Kidney capillary endothelial cell (primary cell): ENCODE data around the gene KCNK16.
A peak's percentile ranks its signal among the peaks of the same experiment; 100 is the strongest.

ENCODE experiments used
- DNase-seq: peaks from one replicate; pipeline ENCODE4 v3.0.0-alpha.2; 2018; ENCODE audit warnings: low spot score

Gene KCNK16

GRCh38 chr6:39322306-39322850, at the start of gene KCNK16:
Gene KCNK16, minus strand, starts transcription at chr6:39322702. Its CDS starts 162 bp downstream, at chr6:39322540.
- DNase-seq, result no peak

DNA sequence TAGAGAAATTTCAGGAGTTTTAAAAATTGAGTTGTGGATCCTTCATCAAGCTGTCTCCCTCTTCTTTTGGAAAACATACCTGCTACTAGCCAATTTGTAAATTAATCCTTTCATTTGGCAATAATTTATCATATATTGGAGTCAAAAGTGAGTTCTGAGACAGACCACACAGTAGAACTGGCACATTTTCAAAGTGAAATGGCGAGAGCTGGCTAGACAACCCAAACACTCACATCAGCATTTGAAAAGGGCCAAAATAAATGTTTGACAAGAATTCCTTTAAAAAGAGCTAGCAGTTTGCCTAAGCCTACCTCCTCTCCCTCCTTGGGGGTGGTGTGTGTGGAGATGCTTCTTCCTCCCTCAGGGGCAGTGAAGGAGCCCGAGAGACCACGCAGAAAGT, 47.9 kb upstream of the KCNK16 start:
- no peak for DNase-seq

DNA sequence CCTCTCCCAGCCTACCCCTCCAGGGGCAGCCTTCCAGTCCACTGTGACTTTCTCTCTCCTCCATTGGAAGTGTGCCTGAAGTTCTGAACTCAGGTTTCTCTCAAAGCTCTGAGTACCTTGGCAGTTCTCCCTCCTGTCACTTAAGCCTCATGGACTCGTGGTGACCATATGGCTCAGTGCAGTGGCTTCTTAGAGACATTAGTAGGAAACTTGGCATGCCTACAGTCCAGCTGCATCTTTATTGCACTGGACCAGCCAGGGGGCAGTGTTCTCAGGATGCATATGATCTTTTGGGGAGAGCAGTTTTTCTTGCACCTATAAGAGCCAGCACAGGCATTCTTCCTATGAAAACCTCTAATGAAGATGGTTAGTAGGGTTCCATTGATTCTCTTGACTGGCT, 47.5 kb upstream of the KCNK16 start:
- DNase-seq, result no peak

DNA sequence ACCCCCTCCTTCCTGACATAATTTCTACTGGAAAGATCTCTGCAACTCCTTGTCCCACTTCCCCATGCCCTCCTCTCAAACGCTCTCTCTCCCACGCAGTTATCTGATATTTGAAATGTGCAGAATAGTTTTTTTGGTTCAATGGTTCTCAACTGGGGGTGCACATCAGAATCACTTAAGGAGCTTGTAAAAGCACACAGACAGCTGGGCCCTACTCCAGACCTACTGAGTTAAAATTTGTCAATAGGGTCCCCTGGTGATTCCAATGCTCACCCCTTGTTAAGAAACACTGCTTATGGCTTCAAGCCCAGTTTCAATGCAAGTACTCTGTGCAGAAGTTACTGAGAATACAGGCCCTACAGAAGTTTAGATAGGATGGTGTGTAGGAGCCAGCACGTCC, 45.2 kb upstream of the KCNK16 start:
- DNase-seq, result no peak

GRCh38 chr6:39366931-39367618, 44.6 kb upstream of the KCNK16 start:
- DNase-seq, result no peak

DNA sequence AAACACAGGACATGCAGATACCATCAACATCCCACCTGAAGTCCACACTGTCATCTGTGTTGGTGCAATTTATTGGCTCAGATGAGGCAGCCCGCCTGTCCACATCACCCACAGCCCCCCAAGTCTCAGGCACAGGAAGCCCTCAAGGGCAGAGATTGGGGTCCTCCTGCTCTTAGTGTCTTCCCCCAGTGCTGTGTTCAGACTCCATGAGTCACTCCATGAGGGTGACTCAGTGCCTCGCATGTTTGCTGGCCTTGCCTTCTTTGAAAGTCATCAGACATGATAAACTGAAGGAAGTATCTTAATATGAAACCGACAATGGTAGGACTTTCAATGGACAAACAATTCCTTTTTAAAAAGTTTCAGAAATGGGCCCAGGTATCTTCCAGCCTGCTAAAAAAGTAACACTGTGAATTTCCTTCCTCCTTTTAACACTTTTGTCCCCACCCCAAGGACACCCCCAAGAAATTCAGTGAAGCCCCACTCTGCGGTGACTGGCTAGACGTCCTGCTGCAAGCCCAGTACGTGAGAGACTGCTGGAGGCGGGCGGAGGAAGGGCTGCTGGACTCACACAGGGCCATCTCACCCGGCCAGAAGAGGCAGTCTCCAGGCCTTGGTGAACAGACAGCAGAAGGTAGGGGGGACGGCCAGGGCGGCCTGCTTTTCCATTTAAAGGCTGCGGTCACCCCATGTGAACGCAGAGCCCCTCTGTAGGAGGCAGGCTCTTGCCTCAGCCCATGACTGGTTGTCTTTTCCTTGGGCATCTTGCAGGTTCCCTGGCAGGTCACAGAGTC, 43.0 kb upstream of the KCNK16 start:
- peak; percentile 48 for DNase-seq

DNA sequence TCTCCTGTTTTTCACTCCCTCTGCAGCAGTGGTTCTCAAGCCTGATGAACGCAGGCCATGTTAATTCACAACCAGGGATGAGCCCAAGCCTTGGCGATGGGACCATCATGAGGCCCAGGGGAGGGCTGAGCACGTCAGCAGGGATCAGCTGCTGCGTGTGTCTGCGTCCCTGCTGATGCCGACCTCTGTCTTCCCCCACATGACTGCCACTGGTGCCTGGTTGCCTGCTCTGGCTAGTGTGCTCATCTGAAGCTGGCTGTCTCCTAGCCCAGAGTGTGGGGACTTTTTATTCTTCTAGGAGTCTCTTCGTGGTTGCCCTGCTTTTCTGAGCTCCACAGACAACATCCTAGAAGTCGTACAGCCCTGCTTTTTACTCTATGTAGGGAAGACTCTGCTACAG, 40.8 kb upstream of the KCNK16 start:
- DNase-seq, result no peak

DNA sequence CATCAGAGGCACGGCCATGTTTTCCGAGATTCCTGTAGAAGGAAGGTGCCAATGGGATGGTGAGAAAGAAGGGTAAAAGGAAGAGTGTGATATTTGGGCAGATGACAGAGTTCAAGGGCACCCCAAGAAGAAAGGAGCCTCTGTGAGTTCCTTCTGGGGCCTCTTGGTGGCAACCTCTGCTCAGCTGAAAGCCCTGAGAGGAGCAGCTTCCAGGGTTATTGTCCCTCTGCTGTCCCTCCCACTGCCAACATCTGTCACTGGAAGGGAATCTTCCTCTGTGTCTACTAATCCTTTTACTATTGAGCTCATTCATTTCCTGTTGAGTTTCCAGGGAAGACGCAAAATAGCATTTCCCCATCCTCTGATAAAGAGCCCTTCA, 40.0 kb upstream of the KCNK16 start:
- peak; percentile 33 for DNase-seq

DNA sequence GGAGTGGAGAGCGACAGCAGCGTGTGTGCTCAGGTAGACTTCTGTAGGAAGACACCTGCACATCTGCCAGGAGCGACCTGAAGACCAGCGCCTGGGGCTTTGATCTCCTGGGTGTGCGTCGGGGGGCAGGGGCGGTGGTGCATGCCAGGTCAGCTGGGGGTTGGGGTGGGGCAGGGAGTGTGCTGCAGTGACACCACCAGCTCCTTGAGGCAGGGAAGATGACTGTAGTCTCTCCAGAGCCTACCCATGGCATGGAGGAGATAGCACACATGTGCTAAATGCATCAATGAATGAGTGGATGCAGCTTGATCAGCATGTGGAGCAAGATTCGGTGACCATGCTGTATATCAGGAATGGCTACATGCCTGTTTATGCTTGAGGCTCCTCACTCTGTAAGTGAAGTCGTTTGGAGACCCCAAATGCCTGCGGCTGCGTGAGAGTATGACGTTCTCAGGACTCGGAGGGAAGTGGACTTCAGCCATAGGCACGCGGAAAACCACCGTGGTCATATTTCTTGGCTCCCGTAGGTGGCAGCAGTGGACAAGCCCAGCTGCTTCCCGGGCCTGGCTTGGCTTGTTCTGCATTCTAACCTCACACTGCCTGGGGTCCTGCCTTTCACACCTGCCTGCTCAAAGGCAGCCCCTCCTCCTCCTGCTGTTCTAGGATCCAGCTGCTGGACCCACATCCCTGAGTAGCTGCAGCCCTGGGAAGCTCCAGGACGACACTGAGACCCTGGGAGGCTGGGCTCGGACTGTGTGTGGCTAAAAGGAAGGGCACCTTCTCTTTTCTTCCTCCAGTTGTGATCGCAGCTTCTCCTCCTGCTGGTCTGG, 39.4 kb upstream of the KCNK16 start:
- peak; percentile 52 for DNase-seq

GRCh38 chr6:39360378-39360777, 37.9 kb upstream of the KCNK16 start:
- no peak for DNase-seq

- DNase-seq, result peak; percentile 67
These were observed 35.6 kb upstream of the KCNK16 start for GRCh38 chr6:39357998-39358686.

- DNase-seq, result no peak
These were observed 31.3 kb upstream of the KCNK16 start for GRCh38 chr6:39353698-39354315.

DNA sequence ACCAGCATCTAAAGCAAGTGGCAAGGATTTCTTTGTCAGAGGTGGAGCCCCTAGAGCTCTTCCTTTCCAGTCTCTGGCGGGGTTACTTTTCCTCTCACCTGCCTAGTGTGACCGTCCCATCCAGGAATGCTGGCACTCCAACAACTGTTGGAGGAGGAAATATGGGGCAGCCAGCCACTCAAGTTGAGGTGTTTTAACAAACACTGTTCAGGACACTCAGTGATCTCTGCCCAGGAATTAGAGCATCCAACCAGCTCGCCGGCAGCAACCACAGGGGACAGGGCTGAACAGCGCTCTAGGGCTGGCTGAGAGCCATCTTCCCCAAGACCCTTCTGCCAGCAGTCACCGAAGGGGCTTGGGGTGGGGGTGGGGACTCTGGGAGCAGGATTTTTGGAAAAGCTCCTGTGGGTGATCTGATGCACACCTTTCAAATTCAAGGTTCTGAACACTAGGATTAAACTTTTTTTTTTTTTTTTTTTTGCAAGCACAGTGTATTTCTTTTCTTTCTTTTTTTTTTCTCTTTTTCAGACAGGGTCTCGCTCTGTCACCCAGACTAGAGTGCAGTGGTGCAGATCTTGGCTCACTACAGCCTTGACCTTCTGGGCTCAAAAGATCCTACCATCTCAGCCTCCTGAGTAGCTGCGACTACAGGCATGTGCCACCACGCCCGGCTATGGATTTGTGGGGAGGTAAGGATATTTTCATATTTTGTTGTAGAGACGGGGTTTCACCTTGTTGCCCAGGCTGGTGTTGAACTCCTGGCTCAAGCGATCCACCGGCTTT, 28.4 kb upstream of the KCNK16 start:
- DNase-seq, result no peak

GRCh38 chr6:39348740-39349139, 26.2 kb upstream of the KCNK16 start:
- DNase-seq, result no peak

DNA sequence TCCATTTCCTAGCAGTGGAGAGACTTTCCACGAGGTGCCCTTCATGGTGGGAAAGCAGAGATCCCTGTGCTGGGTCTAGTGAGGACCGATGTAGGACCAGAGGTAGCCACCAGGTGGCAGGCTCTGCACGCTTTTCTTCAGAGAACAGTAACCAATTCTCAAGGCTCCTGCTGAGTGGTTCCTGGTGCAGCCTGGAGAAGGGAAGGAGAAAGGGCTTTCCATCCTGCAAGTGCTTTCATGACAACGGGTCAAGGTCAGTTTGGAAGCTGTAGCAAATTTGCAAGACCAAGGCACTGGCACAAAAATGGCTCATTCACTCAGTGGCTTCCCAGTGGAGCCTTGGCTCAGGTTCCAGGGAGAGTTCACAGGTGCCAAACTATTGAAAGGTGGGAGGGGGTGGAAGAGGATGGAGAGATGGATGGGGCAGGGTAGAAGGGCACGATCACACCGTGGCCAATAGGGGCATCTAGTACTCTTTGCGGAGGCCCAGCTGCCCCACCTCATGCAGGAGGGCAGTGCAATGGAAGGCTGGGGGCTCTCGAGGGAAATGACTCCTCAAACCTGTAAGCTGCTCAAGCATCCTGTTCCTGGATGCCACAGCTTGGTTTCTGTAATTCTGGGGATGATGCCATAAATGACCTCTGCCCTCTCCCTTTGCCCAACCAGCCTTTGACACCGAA, 25.5 kb upstream of the KCNK16 start:
- peak; percentile 37 for DNase-seq

- DNase-seq, result no peak
These were observed 24.7 kb upstream of the KCNK16 start for GRCh38 chr6:39347206-39347605.

- no peak for DNase-seq
These were observed 22.3 kb upstream of the KCNK16 start for GRCh38 chr6:39344821-39345280.

DNA sequence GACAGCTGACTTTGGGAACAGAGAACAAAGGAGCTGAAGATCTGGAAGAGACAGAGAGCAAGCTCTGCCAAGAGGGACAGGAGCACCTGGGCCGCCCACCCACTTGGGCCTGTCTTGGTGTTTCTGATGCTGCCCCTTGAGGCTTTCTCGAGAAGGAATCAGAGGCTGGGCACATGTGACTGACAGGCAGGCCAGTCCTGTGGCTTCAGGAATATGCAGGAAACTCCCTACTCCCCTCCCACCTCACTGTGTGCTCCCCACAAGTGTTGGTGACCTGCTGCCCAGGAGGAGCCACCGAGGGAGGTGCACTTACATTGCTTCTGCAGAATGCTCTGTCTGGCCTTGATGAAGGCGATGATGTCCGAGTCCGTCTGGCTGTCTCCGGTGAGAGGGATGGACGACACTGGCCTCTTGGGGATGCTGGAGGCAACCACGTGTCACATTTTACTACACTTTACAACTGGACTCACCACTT, 20.9 kb upstream of the KCNK16 start:
- no peak for DNase-seq

DNA sequence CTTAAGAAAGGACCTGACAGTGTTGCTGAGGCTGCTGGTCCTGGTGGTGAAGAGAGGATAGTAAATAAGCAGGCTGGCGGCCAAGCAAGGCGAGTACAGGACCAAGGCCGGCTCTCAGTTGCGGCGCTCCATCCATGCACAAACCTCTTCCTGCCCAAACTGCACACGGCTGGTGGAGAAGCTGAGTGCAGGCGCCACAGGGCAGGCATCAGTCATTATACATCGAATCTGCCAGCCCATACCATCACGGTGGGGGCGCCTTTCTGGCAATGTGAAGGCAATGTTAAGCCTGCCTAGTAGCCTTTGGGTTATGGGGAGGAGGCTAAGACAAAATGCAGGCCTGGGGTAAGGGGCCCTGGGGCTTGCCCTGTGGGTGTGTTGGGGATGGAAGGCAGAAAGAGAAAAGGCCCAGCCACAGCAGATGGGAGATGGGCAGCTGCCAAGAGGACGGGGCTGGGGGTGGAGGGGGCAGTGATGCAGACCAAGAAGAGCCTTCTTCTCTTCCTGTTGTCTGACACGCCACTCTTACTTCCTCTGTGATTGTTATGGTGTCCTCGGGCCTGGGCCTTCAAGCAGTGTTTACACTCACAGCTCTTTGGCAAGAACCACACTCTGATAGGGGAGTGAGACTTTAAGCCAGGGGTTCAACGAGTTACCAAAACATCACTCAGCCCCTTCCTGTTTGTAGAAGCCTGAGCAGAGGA, 20.3 kb upstream of the KCNK16 start:
- DNase-seq, result no peak
